ENCODE results near the gene RNF217. TPM values are rescaled to one million over a fixed set of nuclear protein-coding genes. Genes with fewer than 3 reads are reported as not detected.

RNF217 gene
- total and polyA plus RNA-seq, 2 of the 8 experiments (the other 6 are each of a cell fraction or from before 2014, with no cell fraction given), result 2.0 to 8.9 TPM

- TF ChIP-seq SIN3A (conservative IDR thresholded peaks at IDR 0.05 in 1 of 2, IDR thresholded peaks at IDR 0.05 in 1 of 2; ENCODE audit: low read depth in 1 of 2, low read length in 2 of 2), result 0 out of 4 replicates have a peak, but pooled peaks of 1 of the 2 experiments have one; percentile 27
- no peak for TF ChIP-seq NRF1 (IDR thresholded peaks at IDR 0.05; ENCODE audit: low read depth, low read length)
- no peak for TF ChIP-seq CEBPB (IDR thresholded peaks at IDR 0.05; ENCODE audit: low read depth, low read length)
- TF ChIP-seq TAF7 (optimal IDR thresholded peaks at IDR 0.05; ENCODE audit: borderline replicate concordance, low read depth, low read length), result no peak
- no peak for TF ChIP-seq GTF2F1 (IDR thresholded peaks at IDR 0.05; ENCODE audit: borderline replicate concordance, low read depth, low read length)
- no peak for TF ChIP-seq RNF2 (IDR thresholded peaks at IDR 0.05; ENCODE audit: borderline replicate concordance, low read depth, low read length, missing control alignments, poor library complexity, severe bottlenecking)
- no peak for TF ChIP-seq TEAD4 (IDR thresholded peaks at IDR 0.05; ENCODE audit: low read depth, low read length)
- 0 out of 2 replicates have a peak, but pooled peaks have one; percentile 36 for TF ChIP-seq TAF1 (IDR thresholded peaks at IDR 0.05; ENCODE audit: low read depth, low read length)
- TF ChIP-seq SIRT6 (IDR thresholded peaks at IDR 0.05; ENCODE audit: low read length), result no peak
- no peak for TF ChIP-seq SP4 (IDR thresholded peaks at IDR 0.05; ENCODE audit: low read length)
- TF ChIP-seq GABPA (IDR thresholded peaks at IDR 0.05; ENCODE audit: borderline replicate concordance, insufficient read depth, low read length), result no peak
- no peak for TF ChIP-seq SRF (IDR thresholded peaks at IDR 0.05; ENCODE audit: low read depth, low read length)
- no peak for TF ChIP-seq KDM1A (IDR thresholded peaks at IDR 0.05; ENCODE audit: borderline replicate concordance, low read length)
- TF ChIP-seq RFX5 (IDR thresholded peaks at IDR 0.05; ENCODE audit: borderline replicate concordance, low read depth, low read length), result no peak
- TF ChIP-seq RXRA (IDR thresholded peaks at IDR 0.05; ENCODE audit: insufficient read depth, low read depth, low read length), result no peak
- no peak for TF ChIP-seq ATF2 (IDR thresholded peaks at IDR 0.05; ENCODE audit: low read length)
- no peak for TF ChIP-seq BCL11A (IDR thresholded peaks at IDR 0.05; ENCODE audit: low read depth in 2 of 2, low read length in 2 of 2)
- peak; percentile 94 for TF ChIP-seq ASH2L (IDR thresholded peaks at IDR 0.05; ENCODE audit: low read length)
- TF ChIP-seq BACH1 (IDR thresholded peaks at IDR 0.05; ENCODE audit: low read length), result no peak
- TF ChIP-seq TBP (IDR thresholded peaks at IDR 0.05; ENCODE audit: low read depth, low read length), result no peak; the same call in 1 of the 2 replicates
- TF ChIP-seq POU5F1 (IDR thresholded peaks at IDR 0.05; ENCODE audit: low read depth, low read length), result no peak
- no peak for TF ChIP-seq CBX5 (IDR thresholded peaks at IDR 0.05; ENCODE audit: low read depth, low read length)
- TF ChIP-seq JUND (IDR thresholded peaks at IDR 0.05; ENCODE audit: low read length), result no peak
Measured at GRCh38 chr6:124961777-124962638, at the start of gene RNF217 (continued).

All from H1 (cell line).